GM21619 (cell line): ENCODE measurements around the gene GARIN3.
"Not testable (repeated sequence)": the region's sequence is repeated elsewhere in the genome, so short reads cannot be mapped to it uniquely, and the experiment has no call there.

Experiments
- ATAC-seq: cut with Tn5 transposase; IDR thresholded peaks from one replicate; pipeline ENCODE4 v1.9.1; 2021; ENCODE audit not compliant: unreplicated experiment

The GARIN3 gene

DNA sequence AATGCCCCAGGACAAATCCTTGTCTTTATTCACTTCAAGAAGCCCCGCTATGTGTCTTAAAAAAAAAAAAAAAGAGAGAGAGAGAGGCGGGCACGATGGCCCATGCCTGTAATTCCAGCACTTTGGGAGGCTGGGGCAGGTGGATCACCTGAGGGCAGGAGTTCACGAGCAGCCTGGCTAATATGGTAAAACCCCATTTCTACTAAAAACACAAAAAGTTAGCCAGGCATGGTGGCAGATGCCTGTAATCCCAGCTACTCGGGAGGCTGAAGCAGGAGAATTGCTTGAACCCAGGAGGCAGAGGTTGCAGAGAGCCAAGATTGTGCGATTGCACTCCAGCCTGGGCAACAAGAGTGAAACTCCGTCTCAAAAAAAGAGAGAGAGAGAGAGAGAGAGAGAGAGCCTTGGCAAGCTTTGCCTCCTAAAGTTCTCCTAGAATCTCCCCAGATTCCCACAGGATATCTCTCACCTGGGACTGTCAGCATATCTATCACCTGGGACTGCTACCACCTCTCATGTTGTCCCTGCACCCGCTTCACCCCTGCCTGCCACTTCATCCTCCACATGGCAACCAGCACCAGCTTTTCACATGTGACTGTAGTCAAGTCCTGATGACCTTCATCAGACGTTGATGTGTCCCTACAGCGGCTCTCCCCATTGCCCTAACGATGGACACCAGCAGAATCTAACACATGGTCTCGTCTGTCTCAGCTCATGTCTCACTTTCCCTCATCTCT, 20.4 kb upstream of the GARIN3 start:
- no peak for ATAC-seq

DNA sequence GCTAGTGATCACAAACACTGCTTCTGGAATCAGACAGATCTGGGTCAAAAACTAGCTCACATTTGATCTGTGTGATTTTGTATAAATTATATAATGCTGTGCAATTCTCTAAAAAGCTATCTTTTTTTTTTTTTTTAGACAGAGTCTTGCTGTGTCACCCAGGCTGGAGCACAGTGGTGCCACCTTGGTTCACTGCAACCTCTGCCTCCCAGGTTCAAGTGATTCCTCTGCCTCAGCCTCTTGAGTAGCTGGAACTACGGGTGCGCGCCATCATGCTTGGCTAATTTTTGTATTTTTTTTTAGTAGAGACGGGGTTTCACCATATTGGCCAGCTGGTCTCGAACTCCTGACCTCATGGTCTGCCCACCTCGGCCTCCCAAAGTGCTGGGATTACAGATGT, 19.1 kb upstream of the GARIN3 start:
- not testable (repeated sequence) for ATAC-seq

DNA sequence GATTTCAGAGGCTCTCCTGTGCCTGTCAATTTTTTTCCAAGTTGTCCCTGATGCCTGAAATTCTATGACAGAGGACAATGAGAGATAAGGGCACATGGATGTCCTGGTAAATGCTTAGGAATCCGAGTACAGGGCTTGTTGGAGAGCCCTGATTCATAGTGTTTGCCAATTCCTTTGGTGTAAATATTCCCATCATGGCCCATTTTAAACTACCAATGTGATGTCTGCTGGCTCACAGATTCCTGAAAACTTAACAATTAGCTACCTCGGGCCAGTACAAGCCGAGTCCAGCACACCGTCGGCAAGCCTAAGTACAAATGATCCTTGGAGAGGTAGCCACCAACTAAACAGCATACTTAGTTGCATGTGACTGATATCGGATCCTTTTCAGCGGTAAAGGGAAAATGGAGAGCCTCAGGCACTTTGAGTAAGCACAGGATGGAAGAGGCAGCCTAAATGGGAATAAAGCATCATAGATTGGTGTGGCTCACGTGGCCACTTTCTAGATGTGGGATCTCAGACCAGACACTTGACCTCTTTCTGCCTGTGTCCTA, 18.1 kb upstream of the GARIN3 start:
- ATAC-seq: no peak

DNA sequence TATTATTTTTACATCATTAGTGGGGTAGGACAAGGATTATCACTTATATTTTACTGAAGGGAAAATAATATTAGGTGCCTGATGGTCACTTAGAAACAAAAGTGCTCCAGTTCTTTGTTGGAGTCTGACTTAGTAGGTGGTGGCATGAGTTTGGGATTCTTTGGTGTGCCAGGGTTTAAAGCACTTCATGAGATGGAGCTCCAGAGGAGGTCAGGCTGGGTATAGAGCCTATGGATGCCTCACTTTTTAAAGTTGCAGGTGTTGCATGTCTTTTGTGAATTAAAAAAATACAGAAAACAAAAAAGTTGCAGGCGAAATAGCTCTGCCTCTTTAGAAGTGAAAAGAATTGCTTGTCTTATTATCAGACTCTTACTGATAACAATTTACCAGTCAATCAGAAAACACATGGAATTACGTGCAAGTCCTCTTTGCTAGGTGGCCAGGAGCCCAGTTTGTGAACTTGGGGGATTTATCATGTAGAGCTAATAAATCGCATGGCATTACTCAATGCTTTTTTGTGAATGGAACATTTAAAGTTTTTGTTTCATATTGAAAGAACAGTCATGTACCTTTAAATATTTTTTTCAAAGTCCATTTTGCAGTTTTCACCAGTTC, 16.2 kb upstream of the GARIN3 start:
- ATAC-seq: no peak

DNA sequence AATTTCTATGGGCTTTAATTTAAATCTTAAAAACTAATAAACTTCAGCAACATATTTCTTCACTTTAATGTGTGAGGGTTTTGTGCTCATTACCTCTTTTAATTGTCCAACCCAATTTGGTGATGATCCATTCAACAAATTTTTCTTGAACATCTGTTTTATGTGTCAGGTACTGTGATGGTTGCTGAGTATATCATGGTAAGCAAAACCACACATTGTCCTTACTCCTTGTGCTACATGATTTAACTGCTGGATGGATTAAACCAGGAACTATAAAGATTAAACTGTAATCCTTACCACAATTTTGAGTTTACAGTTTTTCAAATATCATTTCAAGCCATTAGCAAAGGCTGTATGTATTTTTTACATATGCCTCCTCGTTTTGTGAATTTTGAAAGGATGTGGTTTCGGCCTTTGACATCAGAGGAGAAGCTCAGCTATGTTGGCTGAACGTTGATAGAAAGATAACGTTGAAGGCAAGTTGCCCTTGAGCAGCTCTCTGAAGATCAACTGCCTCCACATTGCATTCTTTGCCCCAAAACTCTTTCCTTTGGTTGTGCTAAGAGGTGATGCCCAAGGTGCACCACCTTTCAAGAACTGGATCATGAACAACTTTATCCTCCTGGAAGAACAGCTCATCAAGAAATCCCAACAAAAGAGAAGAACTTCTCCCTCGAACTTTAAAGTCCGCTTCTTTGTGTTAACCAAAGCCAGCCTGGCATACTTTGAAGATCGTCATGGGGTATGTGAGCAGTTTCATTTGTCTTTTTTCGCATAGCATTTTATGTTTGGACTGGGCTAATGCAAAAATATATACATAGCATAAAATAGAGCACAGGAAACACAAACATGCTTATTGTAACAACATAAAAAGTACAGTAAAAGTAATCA, 14.6 kb upstream of the GARIN3 start, which contains the start of gene ITK:
Gene ITK (plus strand): TSS at position 467 of the 891 bp plus-strand sequence. CDS start 138 bp downstream, at position 605.
- no peak for ATAC-seq

DNA sequence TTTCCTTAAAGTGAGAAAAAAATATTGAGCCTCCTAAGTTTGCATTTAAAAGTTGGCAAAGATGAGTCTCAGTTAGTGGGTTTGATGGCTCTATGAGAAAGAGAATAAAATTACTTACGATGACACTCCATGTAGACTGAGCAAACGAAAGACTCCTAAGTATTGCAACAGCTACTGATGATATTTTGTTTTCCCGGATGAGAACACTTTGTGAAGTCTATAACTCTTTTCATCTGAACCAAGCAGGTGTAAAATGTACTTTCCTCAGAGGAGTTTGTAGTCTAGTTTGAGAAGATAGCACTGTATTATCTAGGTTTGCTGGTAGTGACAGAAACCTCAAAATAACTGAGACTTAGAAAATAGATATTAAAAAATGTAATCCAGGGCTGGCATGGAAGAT, 12.9 kb upstream of the GARIN3 start:
- ATAC-seq: no peak

DNA sequence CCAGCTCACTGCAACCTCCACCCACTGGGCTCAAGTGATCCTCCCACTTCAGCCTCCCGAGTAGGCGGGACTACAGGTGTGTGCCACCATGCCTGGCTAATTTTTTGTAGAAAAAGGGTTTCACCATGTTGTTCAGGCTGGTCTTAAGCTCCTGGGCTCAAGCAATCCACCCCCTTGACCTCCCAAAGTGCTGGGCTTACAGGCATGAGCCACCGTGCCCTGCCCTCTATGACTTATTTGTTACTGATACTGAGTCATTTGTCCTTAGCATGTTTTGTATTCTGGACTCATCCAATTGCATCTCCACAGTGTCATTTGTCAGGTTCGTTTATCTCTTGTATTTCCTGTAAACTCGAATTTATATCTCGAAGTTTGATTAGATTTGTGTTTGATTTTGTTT, 11.9 kb upstream of the GARIN3 start:
- no peak for ATAC-seq

DNA sequence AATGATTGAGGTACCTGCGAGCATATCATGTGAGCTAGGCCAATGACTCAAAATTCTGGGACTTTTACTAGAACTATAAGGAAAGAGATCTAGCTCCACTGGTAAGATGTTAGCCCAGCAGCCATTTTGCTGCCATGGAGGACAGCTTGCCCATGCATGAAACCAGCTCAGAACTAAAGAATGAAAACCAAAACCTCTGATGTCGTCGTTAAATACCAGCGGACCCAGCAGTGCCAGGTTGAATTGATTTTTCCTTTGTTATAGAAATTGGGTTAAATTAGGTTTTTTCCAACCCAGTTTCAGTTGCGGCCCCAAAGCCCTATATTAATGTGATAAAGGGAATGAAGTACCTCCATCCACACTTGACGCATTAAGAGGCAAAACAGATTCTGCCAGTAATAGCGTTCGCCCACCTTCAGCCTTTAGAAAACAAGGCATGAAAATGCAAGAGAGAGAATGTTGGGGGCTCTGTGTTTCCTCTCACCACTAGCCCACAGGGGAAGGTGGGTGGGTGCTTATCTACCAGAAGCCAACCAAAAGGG, 9.1 kb upstream of the GARIN3 start:
- ATAC-seq: no peak

DNA sequence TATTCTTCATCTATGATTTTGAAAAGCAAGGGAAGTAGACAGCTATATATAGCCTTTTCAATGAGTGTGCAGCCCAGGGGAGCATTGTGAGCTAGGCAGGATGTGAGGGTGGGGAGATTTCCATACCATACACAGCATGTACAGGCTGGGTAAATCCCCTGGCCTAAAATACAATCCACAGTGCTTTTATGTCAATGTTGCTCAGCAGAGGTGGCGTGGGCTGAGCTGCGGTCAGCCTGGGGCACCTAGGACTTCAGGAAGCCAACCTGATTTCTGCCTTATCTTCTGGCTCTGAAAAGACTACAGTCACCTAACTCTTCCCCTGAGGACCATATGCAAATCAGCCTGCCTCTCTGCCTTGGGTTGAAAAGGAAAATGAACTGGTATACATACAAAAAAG, 6.3 kb upstream of the GARIN3 start:
- ATAC-seq: peak; percentile 99

DNA sequence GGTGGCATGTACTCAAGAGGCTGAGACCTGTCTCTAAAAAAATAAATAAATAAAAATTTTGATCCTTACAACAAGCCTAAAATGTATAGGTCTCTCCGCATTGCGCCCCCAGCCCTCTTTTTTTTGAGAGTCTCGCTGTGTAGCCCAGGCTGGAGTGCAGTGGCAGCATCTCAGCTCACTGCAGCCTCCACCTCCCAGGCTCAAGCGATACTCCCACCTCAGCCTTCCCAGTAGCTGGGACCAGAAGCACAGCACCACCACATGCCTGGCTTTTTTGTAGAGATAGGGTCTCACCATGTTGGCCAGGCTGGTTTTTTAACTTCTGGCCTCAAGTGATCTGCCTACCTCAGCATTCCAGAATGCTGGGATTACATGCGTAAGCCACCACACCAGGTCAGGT, 2.2 kb upstream of the GARIN3 start:
- ATAC-seq: no peak

DNA sequence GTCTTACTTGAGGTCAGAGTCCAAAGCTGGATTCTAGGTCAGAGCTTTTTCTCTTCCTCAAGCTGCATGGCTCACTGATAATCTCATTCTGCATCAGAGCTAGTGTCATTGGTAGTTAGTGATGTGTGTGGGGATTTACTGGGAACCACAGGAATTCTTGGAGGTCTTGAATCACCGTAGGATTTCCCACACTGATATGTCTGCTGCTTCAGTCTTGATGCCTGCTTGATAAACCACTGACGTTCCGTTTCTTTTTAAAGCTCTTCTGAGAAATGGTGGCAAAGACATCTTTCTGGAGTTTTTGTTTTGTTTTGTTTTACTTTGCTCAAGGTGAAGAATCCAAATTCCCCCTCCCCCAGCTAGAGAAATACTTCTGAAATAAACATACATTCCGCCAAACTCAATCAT, 1.2 kb upstream of the GARIN3 start:
- ATAC-seq: no peak

DNA sequence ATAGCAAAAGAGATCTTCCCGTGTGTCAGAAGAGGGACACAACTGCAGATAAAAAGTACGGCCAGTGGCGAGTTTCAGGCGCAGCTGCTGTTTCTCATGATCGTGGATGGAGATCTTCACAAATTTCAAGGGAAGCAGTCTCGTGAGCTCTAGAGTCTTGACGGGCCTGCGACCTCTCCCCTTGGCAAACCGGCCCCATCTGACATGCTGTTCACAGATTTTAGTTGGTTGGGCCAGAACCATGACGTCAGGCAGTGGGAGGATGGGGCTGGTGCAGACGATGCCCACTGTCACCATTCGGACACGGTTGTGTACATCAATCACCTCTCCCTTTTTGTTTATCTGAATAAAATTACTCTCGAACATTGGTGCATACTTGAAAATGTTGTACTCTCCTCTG, 396 bp downstream of the GARIN3 start:
- no peak for ATAC-seq

DNA sequence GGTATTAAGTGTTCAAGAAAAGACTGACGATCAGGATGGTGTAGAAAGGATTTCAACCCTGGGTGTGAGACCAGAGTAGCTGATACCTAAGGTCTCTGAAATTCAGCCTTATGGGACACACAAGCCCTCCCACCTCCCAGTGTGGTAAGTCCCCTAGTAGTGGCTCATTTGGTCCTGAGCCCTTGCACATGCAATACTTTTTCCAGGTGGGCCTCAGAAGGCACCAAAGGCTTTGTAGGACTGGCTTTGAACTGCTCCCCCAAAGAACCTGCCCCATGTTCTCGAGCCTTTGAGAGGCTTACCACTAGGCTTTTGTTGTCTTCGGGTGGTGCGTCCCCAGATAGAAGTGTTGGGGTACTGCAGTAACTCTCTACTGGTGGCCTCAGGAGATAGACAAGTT, 803 bp downstream of the GARIN3 start:
- no peak for ATAC-seq

DNA sequence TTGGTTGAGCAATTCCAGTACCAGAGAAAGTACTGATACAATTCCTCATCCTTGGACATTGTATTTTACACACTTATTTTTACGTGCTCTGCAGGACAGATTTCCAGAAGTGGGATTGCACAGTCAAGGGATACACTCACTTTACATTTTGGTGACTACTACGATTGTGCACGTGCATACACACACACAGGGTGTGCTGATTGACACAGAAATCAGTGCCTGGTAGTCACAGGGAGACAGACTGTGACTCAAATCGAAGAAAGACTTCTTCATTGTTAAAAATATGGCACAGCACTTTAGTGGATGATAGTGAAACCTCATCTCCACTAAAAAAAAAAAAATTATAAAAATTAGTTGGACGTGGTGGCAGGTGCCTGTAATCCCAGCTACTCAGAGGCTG, 1.5 kb downstream of the GARIN3 start:
- no peak for ATAC-seq

DNA sequence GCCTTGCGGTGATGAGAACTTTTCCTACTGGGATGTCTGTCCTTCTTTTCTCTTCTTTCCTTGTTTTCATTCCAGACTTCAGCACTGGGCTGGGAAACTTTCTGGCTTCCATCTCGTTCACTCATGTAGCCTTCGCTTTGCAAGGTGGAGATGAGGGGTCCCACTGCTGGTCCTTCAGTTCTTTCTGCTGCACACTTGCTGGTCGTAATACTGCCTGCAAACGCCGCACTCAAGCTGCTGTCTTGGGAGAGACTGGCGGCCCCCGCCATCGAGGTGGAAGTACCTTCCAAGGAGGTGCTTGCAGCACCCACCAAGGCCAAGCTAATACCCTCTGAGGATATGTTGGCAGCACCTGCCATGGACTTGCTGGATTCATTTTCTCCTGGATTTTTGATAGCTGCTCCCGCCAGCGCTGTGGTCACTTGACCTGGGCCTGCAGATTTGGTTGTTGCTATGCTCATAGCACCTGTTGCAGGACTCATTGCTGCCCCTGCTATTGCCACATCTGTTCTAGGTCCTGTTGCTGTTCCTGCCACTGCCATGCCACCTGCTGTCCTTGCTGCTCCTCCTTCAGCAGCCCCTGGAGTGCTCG, 3.0 kb downstream of the GARIN3 start:
- no peak for ATAC-seq

DNA sequence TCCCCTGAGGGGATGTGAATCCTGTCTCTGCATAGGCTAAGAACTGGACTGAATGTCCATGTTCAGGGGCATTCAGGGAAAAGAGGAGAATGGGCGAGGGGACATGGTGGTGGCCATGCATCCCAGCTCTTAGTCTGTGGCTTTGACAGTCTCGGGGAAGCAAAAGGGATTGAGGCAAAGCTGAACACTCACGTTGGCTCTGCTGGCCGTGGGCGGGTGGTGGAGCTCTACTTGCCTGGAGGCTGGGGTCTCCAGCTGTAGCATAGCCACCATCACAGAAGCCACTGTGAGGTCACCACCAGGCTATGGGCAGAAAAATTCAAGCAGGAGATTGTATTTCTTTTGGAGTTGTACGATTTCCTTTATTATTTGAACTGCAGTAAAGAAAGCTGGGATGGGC, 4.1 kb downstream of the GARIN3 start:
- ATAC-seq: no peak

DNA sequence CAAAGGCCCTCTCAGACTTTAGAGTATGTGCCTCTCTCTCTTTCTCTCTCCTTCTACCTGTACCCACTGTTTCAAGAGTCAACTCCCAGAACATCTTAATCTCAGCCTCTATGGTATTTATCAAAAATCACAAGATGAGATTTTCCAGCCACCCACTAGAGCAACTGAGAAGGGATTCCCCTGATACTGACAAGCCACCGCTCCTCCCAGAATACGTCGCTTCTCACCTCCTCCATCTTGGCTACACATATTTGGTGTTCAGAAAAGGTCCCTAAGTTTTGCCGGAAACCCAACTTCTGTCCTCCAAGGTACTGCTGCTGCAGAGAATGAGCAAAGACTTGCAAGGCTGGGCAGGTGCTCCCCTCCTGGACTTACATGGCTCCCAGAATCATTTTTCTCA, 6.1 kb downstream of the GARIN3 start:
- ATAC-seq: no peak

DNA sequence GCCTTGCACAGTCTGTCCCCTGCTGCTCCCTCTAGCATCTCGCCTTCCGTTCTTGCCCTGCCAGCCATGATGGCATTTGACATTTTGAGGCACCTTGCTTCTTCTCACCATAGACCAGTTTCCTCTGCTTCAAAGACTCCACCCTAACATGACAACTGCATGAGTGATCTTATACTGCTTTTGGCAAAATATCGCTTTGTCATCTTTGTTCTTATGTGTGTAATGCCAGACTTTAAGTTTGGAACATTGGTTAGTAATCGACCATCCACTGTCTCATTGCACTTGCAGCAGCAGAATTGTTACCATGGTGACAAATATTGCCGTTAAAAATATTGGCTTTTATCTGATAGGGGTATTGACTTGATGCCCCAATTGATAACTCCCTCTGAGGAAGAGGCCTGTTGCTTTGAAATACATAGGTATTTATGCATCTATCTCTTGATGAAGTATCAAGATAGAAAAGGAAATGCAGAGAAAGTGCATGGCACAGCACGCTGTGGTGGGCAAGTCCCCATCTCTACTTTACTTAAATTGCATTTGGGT, 6.8 kb downstream of the GARIN3 start:
- ATAC-seq: no peak

DNA sequence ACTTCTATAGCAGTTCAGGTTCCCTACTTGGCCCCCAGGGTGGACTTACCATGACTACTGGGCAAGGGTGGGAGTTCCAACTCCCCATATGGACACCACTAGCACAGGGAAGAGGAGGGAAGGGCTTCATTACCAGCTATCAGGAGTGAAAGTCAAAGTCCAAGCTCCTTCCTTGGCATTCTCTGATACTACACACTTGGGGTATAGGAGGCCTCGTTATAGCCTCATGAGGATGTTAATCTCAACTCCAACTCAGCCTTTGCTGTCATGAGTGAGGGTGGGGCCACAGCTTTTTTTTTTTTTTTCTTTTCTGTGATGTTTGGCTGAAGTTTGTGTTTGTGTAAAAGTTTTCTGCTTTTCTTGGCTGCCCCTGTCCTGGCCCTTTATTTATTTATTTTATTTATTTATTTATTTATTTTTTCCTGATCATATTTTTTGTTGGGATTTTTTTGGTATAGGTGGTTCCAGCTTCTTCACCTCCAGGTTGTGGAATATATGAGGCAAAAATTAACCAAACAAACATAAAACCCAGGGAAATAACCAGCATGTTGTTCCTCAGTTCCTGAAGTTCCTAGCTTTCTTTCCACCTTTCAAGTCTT, 8.7 kb downstream of the GARIN3 start:
- ATAC-seq: no peak

DNA sequence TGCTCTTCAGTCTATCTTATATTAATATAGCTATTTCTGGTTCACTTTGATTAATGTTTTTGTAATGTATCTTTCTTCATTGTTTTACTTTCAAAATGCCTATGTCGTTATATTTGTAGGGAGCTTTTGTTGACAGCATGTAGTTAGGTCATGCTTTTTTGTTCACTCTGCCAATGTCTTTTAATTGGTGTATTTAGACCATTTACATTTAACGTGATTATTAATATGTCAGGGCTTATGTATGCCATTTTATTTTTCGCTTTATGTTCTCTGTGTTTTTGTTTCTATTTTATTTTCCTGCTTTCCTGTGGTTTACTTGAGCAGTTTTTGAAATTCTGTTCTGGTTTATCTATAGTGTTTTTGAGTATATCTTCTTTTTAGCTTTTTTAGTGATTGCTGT, 10.8 kb downstream of the GARIN3 start:
- no peak for ATAC-seq
